D721Med (cell line): Measurements from ENCODE around the gene CATSPERB.

Experiments used
- DNase-seq: peaks from one replicate; pipeline ENCODE4 v3.0.0; 2011; ENCODE audit warnings: low spot score; ENCODE audit not compliant: insufficient read length
- FAIRE-seq: peaks from 2 replicates; lab custom pipeline; 2011; peaks lifted over from hg19 to GRCh38; lab: Jason Lieb, UNC
- CTCF ChIP-seq: IDR thresholded peaks from 2 replicates; pipeline ENCODE4 v1.5.1; 2012; ENCODE audit warnings: mild to moderate bottlenecking, control low read depth; ENCODE audit not compliant: insufficient read depth; ENCODE audit errors: missing control alignments

Gene CATSPERB

GRCh38 chr14:91737619-91738018 is 5.7 kb upstream of the CATSPERB start:
- DNase-seq, result no peak
- FAIRE-seq, result no peak
- TF ChIP-seq CTCF, result no peak

- DNase-seq (no peak), FAIRE-seq (no peak)
- TF ChIP-seq CTCF, result no peak
Observed at GRCh38 chr14:91732859-91733477, 1.1 kb upstream of the CATSPERB start.

GRCh38 chr14:91732439-91732838 is 553 bp upstream of the CATSPERB start:
- FAIRE-seq (no peak), DNase-seq (no peak)
- no peak for TF ChIP-seq CTCF

GRCh38 chr14:91731018-91731417 is 868 bp downstream of the CATSPERB start:
- DNase-seq (no peak), FAIRE-seq (no peak)
- no peak for TF ChIP-seq CTCF

- FAIRE-seq (no peak), DNase-seq (no peak)
- TF ChIP-seq CTCF, result no peak
Observed at GRCh38 chr14:91729756-91730155, 2.1 kb downstream of the CATSPERB start.

- DNase-seq (no peak), FAIRE-seq (no peak)
- no peak for TF ChIP-seq CTCF
Observed at GRCh38 chr14:91728616-91729183, 3.2 kb downstream of the CATSPERB start.

GRCh38 chr14:91727121-91727520 is 4.8 kb downstream of the CATSPERB start:
- FAIRE-seq (no peak), DNase-seq (no peak)
- no peak for TF ChIP-seq CTCF
